ENCODE data around the gene FADS6. TPM values are rescaled to one million over a fixed set of nuclear protein-coding genes. Genes with fewer than 3 reads are reported as not detected.

FADS6 gene
- polyA plus RNA-seq, 1 donor from 2014 or later = not detected

- Histone ChIP-seq H3K9me3 (ENCODE audit: low read length) (no peaks in the 10 kb centered on the region), H2AFZ (ENCODE audit: low read depth, low read length) (no peak overlapping the region), H3F3A (ENCODE audit: insufficient read depth, low read length, poor library complexity, severe bottlenecking) (no peaks in the 10 kb centered on the region), H3K4me2 (ENCODE audit: low read length) (no peak overlapping the region), H3K36me3 (ENCODE audit: insufficient read depth, low read length) (no peaks in the 10 kb centered on the region), H3K9ac (ENCODE audit: low read length) (no peak overlapping the region), H3K4me3 (ENCODE audit: low read length) (no peak overlapping the region), H3K27me3 (ENCODE audit: insufficient read depth, low read depth, low read length) (peaks cover 44% of the 10 kb centered on the region), H3K9me2 (ENCODE audit: insufficient read depth, low read length) (no peaks in the 10 kb centered on the region), H3K79me2 (replicated peaks; ENCODE audit: insufficient read depth, low read length) (no peaks in the 10 kb centered on the region), H4K20me1 (ENCODE audit: insufficient read depth) (no peaks in the 10 kb centered on the region), H3K27ac (ENCODE audit: low read length) (no peak overlapping the region)
- no peak for TF ChIP-seq POLR2AphosphoS5 (IDR thresholded peaks at IDR 0.05)
- TF ChIP-seq EP300 (conservative IDR thresholded peaks at IDR 0.05; ENCODE audit: poor library complexity, severe bottlenecking) = no peak
- TF ChIP-seq MXI1 (conservative IDR thresholded peaks at IDR 0.05; ENCODE audit: poor library complexity, severe bottlenecking) = no peak
- TF ChIP-seq SMC3 (conservative IDR thresholded peaks at IDR 0.05; ENCODE audit: poor library complexity) = no peak
Observed at GRCh38 chr17:74848656-74849399, 44.6 kb downstream of the FADS6 start.

- TF ChIP-seq SMC3 (conservative IDR thresholded peaks at IDR 0.05; ENCODE audit: poor library complexity) (no peak), POLR2AphosphoS5 (IDR thresholded peaks at IDR 0.05) (no peak), REST (IDR thresholded peaks at IDR 0.05; ENCODE audit: borderline replicate concordance) (no peak), EP300 (conservative IDR thresholded peaks at IDR 0.05; ENCODE audit: poor library complexity, severe bottlenecking) (no peak), TAF1 (IDR thresholded peaks at IDR 0.05; ENCODE audit: low read depth) (no peak), EZH2 (IDR thresholded peaks at IDR 0.05; ENCODE audit: borderline replicate concordance, insufficient read depth, low read length, poor library complexity, severe bottlenecking) (no peak), RAD21 (conservative IDR thresholded peaks at IDR 0.05) (no peak), CTCF (IDR thresholded peaks at IDR 0.05; ENCODE audit: poor library complexity, severe bottlenecking) (no peak), MXI1 (conservative IDR thresholded peaks at IDR 0.05; ENCODE audit: poor library complexity, severe bottlenecking) (no peak)
- Histone ChIP-seq H3K9ac (ENCODE audit: low read length) (no peak overlapping the region), H3K79me2 (replicated peaks; ENCODE audit: insufficient read depth, low read length) (no peaks in the 10 kb centered on the region), H4K20me1 (ENCODE audit: insufficient read depth) (no peaks in the 10 kb centered on the region), H3K4me3 (ENCODE audit: low read length) (no peak overlapping the region), H3F3A (ENCODE audit: insufficient read depth, low read length, poor library complexity, severe bottlenecking) (no peaks in the 10 kb centered on the region), H3K9me2 (ENCODE audit: insufficient read depth, low read length) (no peaks in the 10 kb centered on the region), H3K4me2 (ENCODE audit: low read length) (no peak overlapping the region), H3K27me3 (ENCODE audit: insufficient read depth, low read depth, low read length) (peaks cover 41% of the 10 kb centered on the region), H3K9me3 (ENCODE audit: low read length) (no peaks in the 10 kb centered on the region), H2AFZ (ENCODE audit: low read depth, low read length) (no peak overlapping the region), H3K27ac (ENCODE audit: low read length) (no peak overlapping the region), H3K36me3 (ENCODE audit: insufficient read depth, low read length) (no peaks in the 10 kb centered on the region)
Observed at GRCh38 chr17:74846621-74847020, 46.8 kb downstream of the FADS6 start.
